Measurements from ENCODE around the gene CCR3.

The CCR3 gene

DNA sequence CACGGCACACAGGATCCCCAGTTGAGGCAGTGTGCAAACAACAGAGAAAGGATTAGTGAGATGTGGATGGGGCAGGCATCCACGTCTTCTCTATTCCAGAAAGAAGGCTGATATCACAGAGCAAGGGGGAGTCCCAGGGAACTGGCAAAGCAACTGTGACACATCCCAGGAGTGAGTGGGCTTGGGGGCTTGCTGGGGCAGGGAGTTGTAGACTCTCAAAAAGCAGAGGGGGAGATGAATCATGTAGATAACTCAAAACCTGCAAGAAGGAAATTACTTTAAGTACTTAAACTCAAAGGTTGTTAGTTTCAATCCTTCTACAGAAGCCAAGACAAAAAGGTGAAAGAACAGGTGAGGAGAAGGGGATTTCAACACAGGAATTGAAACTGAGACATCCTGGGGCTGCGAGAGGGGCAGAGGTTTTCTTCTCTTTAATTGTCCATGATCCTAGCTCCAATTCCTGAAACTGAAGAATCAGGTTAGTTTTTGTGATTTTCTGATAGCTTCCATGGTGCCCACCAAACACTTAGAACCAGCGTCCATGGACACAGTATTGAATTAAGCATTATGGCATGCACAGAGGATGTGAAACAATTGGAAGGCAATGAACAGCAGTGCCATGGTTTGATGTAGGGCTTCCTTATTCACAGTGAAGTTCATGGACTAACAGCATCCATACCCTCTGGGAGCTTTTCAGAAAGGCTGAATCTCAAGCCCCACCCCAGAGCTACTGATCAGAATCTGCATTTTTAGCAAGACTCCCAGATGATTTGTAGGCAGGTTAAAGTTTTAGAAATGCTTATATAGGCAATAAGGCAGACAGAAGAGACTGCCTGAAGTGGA, 52.0 kb downstream of the CCR3 start:
- H3K9me3 ChIP-seq (ENCODE audit: control insufficient read depth, low read length) = no peaks in the 10 kb centered on the region
- no peaks in the 10 kb centered on the region for H3K79me2 ChIP-seq
- no peaks in the 10 kb centered on the region for H3K27me3 ChIP-seq (ENCODE audit: control insufficient read depth, insufficient read depth, low read length)
- H3K27ac ChIP-seq = no peak overlapping the region
- TF ChIP-seq, protein P1, sequence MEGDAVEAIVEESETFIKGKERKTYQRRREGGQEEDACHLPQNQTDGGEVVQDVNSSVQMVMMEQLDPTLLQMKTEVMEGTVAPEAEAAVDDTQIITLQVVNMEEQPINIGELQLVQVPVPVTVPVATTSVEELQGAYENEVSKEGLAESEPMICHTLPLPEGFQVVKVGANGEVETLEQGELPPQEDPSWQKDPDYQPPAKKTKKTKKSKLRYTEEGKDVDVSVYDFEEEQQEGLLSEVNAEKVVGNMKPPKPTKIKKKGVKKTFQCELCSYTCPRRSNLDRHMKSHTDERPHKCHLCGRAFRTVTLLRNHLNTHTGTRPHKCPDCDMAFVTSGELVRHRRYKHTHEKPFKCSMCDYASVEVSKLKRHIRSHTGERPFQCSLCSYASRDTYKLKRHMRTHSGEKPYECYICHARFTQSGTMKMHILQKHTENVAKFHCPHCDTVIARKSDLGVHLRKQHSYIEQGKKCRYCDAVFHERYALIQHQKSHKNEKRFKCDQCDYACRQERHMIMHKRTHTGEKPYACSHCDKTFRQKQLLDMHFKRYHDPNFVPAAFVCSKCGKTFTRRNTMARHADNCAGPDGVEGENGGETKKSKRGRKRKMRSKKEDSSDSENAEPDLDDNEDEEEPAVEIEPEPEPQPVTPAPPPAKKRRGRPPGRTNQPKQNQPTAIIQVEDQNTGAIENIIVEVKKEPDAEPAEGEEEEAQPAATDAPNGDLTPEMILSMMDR (IDR thresholded peaks at IDR 0.05) = no peak
- no peak overlapping the region for H3K9ac ChIP-seq
- no peaks in the 10 kb centered on the region for H3K36me3 ChIP-seq (ENCODE audit: control insufficient read depth, insufficient read depth, low read length)
- no peak overlapping the region for H2AFZ ChIP-seq
- H3K4me3 ChIP-seq (ENCODE audit: low read depth, low read length) = no peak overlapping the region
- H3K4me1 ChIP-seq = no peaks in the 10 kb centered on the region
- H3K4me2 ChIP-seq (ENCODE audit: low read length) = no peak overlapping the region

DNA sequence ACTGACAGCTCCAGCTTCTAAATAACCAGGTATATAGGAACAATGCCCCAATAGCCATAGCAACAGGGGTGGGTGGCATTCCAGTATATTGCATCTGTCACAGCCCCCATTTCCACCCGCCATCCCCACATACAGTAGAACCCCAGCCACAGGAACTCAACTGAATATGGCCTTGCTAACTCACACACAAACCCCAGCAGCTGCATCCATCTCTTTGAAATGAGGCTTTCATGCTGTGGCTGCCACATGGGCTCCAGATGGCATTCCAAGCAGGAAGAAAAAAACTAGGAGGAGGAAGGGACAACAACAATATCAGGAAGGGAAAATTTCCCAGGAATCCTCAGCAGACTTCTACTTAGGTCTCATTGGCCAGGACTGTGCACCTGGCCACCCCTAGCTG, 54.6 kb downstream of the CCR3 start:
- no peak overlapping the region for H2AFZ ChIP-seq
- no peaks in the 10 kb centered on the region for H3K4me1 ChIP-seq
- TF ChIP-seq, protein P1 (IDR thresholded peaks at IDR 0.05) = no peak
- H3K27me3 ChIP-seq (ENCODE audit: control insufficient read depth, insufficient read depth, low read length) = no peaks in the 10 kb centered on the region
- H3K9ac ChIP-seq = no peak overlapping the region
- H3K27ac ChIP-seq = no peak overlapping the region
- no peaks in the 10 kb centered on the region for H3K36me3 ChIP-seq (ENCODE audit: control insufficient read depth, insufficient read depth, low read length)
- H3K79me2 ChIP-seq = no peaks in the 10 kb centered on the region
- H3K4me3 ChIP-seq (ENCODE audit: low read depth, low read length) = no peak overlapping the region
- no peaks in the 10 kb centered on the region for H3K9me3 ChIP-seq (ENCODE audit: control insufficient read depth, low read length)
- no peak overlapping the region for H3K4me2 ChIP-seq (ENCODE audit: low read length)

DNA sequence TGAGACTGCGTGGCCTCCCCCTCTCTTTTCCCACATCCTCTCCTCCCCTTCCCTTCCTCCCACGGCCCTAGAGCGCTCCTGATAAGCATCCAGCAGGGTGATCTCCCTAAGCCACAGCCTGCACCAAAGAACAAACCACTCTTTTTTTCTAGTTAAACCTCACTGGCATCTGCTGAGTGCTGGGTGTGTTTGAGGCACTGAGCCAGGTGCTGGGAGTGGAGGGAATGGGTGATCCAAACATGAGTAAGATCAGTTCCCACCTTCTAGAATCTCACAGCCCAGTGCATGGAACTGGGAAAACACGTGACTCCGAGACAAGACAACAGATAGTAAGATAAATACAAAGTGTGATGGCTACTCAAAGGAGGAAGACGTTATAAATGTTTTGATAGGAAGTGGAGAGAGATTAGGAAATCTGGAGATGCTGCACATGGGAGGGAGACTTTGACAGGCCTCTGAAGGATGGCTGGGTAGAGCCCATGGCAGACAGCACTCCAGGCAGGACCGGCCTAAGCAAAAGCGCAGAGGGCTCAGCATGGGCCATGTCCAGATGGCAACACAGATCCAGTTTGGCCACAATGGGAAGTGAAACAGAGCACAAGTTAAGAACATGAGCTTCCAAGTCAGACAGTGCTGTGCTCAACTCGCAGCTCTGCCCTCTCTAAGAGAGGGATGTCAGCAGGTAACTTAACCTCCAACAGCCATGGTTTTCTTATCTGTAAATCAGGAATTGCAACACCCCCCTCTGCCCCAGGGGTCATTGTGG, 55.6 kb downstream of the CCR3 start:
- H3K4me2 ChIP-seq (ENCODE audit: low read length) = no peak overlapping the region
- no peaks in the 10 kb centered on the region for H3K36me3 ChIP-seq (ENCODE audit: control insufficient read depth, insufficient read depth, low read length)
- H3K9me3 ChIP-seq (ENCODE audit: control insufficient read depth, low read length) = no peaks in the 10 kb centered on the region
- peak overlapping the region; percentile 42 for H2AFZ ChIP-seq
- no peak overlapping the region for H3K27ac ChIP-seq
- no peaks in the 10 kb centered on the region for H3K79me2 ChIP-seq
- H3K4me1 ChIP-seq = no peaks in the 10 kb centered on the region
- no peak overlapping the region for H3K4me3 ChIP-seq (ENCODE audit: low read depth, low read length)
- no peak overlapping the region for H3K9ac ChIP-seq
- TF ChIP-seq, protein P1 (IDR thresholded peaks at IDR 0.05) = no peak
- H3K27me3 ChIP-seq (ENCODE audit: control insufficient read depth, insufficient read depth, low read length) = no peaks in the 10 kb centered on the region

DNA sequence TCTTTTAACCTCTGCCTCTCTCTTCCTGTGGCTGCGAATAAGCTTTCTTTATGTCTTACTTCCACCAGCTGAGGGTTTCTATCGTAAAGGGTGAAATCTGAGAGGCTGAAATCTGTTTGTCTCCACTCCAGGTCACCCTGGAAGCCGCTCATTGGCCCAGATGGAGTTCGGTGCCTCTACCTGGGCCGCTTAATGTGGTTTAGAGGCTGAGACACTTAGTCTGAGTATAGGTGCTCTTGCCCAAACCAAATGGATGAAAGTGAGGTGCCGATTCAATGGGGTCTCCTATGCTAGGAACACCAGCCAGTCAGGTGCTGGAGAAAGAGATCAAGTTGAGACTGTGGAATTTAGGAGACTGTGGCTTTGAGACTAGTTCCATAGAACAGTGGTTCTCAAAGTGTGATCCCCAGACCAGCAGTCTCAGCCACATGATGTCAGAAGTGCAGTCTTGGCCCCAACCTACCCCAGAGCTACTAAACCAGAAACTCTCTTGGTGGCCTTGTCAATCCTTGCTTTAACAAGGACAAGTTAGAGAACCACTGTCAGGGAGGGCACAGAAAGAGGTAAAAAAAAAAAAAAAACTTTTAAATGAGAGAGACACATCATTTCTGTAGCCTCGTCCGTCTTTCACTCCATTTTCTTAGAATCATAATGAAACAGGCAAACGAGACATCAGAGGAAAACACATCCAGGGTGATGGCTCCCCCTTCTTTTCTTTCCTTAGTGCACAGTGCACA, 56.8 kb downstream of the CCR3 start:
- H3K79me2 ChIP-seq = no peaks in the 10 kb centered on the region
- TF ChIP-seq, protein P1 (IDR thresholded peaks at IDR 0.05) = no peak
- peak overlapping the region; percentile 30 for H2AFZ ChIP-seq
- no peak overlapping the region for H3K27ac ChIP-seq
- H3K9me3 ChIP-seq (ENCODE audit: control insufficient read depth, low read length) = no peaks in the 10 kb centered on the region
- H3K4me3 ChIP-seq (ENCODE audit: low read depth, low read length) = no peak overlapping the region
- H3K4me2 ChIP-seq (ENCODE audit: low read length) = no peak overlapping the region
- no peak overlapping the region for H3K9ac ChIP-seq
- no peaks in the 10 kb centered on the region for H3K4me1 ChIP-seq
- no peaks in the 10 kb centered on the region for H3K27me3 ChIP-seq (ENCODE audit: control insufficient read depth, insufficient read depth, low read length)
- no peaks in the 10 kb centered on the region for H3K36me3 ChIP-seq (ENCODE audit: control insufficient read depth, insufficient read depth, low read length)
